HG02938 (cell line): Measurements from ENCODE around the gene XPNPEP1.
"Not testable (repeated sequence)": the region's sequence is repeated elsewhere in the genome, so short reads cannot be mapped to it uniquely, and the experiment has no call there.

Experiments used
- ATAC-seq: cut with Tn5 transposase; IDR thresholded peaks from one replicate; pipeline ENCODE4 v1.9.1; 2021; ENCODE audit warnings: mild to moderate bottlenecking, moderate library complexity; ENCODE audit not compliant: unreplicated experiment

Gene XPNPEP1

DNA sequence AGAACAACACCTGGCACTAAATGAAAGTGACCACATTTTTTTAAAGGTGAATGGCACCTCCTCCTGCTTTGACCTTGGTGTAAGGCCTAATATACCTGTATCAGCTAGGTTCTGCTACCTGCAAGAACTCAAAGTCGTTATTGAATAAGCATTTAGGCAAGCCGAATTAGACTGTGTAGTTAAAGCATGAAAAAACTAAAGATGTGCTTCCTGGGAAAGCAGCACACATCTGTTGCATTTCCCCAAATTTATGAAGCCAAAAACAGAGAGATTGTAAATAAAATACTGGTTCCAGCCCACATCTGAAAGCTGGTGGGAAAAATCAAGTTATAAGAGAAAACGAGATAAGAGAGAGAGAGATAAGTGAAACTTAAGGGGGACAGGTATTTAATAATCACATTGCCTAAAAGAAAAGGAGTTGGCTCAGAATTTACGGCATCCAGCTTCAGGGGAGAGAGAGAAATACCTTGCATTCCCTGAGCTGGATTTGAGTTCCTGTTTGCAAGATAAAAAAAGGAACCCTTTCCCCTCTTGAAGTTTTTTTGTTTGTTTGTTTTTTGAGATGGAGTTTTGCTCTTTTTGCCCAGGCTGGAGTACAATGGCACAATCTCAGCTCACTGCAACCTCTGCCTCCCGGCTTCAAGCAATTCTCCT is 1.8 kb upstream of the XPNPEP1 start:
- ATAC-seq = no peak

DNA sequence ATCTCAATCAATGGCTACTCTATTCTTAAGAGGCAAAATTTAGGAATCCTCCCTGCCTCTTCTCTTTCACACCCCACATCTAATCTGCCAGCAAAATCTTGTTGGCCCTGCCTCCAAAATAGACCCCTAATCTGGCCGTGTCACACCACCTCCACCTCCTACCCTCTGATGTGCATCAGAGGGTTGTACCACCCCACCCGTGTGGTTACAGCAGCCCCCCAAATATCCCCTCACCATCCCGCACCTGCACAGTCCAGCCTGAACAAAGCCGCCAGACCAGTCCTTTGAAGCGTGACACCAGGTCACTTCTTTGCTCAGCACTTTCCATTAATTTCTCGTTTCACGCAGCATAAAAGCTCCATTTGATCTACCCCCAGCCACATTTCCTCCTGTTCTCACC is 776 bp upstream of the XPNPEP1 start:
- no peak for ATAC-seq

DNA sequence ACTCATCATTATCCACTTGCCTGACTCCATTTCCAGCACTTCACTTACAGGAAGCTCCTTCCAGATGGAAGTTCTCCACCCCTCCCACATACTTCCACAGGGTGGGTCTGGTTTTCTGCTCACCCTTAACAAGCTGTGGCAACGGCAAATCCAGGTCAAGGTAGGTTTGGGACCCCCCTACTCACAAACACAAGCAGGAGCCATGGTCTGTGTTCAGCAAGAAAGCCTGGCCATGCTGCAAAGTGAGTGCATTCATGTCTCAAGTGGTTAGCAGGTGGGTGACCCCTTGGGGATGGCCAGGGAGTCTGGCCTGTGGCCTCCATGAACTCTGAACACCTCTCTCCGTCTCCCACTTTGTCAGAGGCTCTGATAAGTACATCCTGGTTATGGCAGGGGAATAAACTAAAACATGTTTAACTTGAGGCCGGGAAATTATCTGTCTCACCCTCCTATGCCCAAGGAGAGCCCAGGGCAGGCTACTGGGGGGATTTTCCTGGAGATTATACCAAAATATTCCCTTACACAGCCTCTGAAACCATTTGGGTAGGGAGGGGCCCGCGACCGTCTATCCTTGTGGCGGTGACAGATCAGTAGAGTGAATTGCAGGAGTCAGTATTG is 844 bp downstream of the XPNPEP1 start:
- no peak for ATAC-seq

DNA sequence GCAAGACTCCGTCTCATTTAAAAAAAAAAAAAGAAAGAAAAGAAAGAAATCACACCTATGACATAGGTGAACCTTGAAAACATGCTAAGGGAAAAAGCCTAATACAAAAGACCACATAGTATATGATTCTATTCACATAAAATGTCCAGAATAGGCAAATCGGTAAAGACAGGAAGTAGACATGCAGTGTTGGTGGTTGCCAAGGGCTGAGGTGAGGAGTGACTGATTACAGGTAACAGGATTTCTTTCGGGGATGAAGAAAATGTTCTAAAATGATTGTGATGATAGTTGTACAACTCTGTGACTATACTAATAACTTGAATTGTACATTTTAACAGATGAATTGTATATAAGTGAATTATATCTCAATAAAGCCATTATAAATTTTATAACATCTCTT is 3.3 kb downstream of the XPNPEP1 start:
- no peak for ATAC-seq

DNA sequence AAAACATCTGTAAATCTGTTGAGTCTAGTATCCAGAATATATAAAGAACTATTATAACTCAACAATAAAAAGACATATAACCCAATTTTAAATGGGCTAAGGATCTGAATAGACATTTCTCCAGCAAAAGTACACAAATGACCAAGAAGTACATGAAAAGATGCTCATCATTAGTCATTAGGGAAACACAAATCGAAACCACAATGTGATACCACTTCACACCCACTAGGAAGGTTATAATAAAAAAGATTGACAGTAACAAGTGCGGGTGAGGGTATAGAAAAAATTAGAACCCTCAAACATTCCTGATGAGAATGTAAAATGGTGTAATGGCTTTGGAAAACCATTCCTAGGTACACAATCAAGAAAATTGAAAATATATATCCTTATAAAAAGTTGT is 4.1 kb downstream of the XPNPEP1 start:
- no peak for ATAC-seq

DNA sequence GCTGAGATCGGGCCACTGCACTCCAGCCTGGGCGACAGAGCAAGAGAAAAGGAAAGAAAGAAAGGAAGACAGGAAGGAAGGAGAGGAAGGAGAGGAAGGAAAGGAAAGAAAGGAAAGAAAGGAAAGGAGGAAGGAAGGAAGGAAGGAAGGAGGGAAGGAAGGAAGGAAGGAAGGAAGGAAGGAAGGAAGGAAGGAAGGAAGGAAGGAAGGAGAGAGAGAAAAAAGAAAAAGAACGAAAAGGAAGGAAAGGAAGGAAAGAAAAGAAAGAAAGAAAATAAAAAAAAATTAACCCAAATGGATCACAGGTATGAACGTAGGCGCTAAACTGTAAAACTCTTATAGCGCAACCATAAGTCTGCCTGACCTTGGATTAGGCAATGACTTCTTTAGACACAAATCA is 4.6 kb downstream of the XPNPEP1 start:
- ATAC-seq = not testable (repeated sequence)

DNA sequence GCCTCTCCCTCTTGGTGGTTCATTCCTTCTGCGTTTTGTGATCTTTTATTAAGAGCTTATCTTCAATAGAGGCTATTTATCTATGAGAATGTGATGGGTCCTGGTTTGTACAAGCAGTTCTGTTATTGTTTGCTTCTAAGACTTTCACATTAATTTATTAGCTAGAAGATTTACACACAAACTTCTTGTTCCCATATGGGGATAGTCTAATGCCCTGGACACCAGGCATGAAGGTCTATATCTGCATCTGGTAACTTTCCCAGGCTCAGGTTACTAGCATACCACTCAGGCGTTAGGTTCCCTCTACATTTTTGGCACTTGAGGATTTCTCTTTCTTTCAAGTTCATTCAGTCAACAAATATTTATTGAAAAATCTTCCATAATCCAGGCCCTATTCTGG is 7.7 kb downstream of the XPNPEP1 start:
- ATAC-seq = no peak

DNA sequence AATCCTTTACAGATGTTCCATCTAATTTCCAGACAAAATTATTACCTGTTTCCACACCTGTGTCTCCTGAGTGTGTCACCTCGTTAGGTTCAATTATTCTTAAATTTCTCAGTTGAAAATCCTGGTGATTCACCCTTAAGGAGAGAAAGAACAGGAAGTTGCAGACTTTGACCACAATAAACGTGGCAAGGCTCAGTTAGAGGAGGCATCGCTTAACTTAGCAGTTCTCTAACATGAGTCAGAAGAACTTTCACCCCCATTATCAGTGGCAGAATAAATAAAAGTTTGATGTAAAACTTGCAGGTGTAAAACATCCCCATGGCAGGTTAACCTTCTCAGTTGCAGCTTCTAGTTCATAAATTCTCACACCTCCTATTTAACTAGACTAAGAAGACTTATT is 8.3 kb downstream of the XPNPEP1 start:
- no peak for ATAC-seq

DNA sequence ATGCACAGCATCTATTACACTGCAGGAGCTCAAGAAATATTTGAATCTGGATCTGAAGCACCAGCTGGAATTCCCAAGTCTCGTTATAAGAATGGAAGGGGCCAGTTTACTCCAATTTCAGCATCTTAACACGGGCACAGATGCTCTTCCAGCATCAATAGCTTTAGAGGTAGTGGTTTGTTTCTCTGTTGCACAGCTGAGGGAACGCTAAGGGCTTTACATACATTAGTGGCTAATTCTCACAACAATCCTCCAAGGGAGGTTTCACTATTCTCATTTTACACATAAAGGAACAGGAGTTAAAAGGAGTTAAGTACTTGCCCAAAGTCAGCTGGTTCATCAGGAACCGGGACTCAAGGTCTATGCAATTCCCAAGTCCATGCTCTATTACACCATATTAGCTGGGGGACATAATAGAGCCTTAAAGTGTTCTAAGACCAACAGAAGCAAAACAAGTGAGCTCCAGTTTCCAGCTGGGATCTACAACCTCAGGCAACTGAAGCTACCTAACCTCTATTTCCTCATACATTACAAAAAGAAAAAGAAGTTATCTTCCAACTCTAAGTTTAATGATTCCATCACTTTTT is 9.9 kb downstream of the XPNPEP1 start:
- ATAC-seq = no peak

DNA sequence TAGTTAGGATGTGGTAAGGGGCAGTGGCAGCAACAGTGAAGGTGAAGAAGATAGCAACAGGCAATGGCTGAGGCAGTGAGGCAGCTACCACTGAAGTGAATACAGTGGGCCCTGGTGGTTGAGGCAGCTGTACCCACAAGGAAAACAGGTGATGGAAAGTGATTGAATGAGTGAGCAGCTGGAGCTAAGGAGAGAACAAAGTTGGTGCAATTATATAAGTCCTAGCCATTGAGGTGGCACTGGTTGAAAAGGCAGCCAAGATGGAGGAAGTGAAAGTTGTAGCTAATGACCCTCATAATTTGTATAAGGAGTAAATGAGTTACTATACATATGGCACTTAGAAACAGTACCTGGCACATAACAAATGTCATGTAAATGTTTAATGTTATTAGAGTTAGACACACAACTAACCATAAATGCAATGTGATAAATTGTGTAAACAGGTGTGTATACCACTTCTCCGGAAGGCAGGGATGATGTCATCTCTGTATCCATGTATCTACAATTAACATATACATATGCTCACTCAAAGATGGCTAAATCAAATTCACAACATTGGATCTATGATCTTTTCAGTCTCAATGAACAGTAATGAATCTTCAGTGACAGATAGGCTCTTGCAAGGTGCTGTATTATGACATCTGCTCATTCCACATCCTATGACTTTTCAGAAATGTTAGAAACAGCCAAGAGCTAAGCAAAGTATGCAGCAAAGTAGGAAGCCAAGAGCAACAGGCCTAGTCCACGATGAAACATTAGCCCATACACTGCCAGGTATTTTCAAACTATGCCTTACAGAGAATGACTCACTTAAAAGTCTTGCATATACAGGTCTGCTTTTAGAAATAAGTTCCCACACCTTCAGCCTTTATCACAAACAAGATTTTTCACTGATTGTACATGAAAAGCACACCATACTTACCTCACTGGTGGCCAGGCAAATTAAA is 10.7 kb downstream of the XPNPEP1 start:
- ATAC-seq = peak; percentile 85

DNA sequence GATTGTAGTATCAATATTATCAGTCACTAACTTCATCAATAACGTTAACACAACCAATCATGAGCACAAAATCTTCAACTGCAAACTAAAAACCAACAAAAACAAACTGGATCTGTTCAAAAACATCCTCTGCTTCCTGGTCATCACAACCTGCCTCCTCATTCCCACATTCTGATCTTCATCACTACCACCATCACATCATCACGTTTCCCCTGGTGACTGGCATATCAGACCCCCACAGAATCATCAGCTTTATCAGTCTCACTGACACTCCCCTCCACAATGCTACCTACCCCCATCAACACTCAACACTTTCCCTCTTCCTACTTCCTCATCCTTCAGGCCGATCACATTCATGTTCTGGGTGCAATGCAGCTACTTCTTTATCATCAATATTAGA is 11.4 kb downstream of the XPNPEP1 start:
- no peak for ATAC-seq

DNA sequence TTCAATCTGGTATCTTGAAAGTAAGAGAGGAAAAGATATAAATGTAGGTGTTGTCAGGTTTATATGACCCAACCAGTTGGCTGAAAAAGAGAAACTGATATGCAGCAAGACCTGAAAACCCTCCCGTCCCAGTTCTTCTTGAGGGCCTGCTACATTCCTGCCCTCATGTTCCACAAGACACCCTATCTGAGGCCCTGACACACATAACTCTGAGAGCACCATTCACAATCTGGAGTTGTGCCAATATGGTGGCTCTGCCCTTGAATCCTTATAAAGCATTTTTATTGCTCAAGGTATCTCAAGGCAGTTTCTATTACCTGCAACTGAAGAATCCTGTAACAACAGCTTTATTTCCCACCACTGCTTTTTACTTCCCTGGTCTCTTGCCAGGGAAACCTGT is 17.0 kb downstream of the XPNPEP1 start:
- no peak for ATAC-seq

DNA sequence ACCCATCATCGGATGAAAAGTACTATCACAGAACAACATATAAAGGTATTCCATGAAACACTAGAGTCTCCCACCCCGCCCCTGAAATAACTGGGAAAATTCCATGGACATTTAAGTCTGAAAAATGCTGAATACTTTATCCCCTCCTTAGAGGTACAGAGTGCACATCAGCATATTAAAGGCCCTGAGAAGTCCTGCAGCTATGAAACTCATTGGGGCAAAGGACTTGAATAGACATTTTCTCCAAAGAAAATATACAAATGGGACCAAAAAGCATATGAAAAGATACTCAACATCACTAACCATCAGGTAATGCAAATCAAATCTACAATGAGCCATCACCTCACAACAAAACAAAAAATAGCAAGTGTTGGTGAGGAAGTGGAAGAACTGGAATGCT is 18.9 kb downstream of the XPNPEP1 start:
- ATAC-seq = no peak

DNA sequence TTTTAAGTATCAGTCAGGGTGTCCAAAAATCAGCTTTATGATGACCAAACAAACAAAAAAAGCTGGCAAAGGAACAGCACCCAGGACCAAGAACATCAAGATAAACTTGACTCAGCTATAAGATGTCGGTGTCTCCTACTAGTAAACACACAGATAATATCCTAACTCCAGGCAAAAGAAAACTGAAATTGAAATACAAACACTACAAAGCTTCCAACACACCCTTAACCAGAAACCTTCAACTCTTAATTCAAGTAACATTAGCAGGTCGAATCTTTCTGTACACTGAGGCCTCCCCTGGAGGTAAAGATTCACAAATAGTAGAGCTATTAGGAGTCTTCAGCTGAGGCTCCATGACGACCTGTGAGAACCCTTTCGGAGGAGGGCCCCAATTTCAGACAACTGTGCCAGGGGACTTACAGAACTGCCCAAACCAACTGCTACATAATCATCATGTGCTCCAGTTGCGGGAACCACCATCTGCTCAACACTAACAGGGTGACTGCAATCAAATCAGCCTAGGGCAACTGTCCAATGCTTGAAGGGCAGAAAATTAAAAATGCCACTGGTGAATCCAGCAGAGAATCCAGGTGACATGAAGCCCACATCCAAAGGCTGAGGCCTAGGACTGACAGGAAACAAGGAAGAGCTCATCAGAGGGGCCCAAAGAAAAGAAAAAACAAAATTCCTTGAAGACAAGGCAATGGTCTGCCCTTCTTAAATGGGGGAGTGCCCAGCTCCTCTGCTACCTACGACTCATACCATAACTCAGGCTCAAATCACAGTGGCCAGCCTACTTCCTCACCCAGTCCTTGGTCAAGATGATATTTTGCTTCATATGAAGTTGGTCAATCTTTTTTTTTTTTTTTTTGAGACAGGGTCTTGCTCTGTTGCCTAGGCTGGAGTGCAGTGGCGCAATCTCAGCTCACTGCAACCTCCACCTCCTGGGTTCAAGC is 20.0 kb downstream of the XPNPEP1 start:
- peak; percentile 50 for ATAC-seq

DNA sequence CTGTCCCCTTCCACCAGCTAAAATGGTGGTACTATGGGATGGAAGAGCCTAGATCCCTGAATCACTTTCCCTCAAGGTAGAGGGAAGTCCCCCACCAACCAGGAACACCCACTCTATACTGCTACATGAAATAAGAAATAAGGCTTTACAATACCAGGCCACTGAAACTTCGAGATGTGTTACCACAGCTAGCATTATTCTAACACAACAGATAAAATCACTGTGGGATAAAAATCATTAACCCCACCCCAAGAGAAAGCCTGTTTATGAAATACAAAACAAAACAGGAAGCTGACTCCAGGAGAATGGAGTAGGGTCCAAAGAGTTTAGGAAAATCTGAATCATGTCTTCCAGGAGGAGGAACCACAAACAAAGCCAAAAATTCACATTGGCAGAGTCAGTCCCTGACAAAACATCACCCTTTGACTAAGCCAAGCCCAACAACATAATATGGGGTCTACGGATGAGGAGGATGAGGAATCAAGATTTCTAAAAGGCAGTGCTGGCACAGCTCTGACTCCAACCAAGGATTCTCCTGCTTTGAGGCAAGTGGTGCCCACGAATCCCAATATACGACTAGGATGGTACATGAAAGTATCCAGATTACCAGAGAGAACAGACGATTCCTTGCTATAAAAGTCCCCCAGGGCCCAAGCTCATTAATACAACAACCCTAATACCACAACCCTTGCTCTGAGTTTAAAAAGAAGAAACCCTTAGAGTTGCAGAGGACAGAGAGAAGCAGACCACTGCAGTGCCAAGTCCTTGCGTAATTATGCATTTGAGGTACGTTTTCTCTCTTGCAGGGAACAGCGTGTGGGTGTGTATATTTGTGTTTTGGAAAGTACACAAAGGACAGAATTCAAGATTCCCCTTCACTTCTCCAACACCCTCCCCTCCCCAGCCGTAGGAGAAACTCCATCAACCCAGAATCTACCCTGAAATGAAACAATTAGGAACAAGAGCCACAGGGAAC is 23.7 kb downstream of the XPNPEP1 start:
- no peak for ATAC-seq

DNA sequence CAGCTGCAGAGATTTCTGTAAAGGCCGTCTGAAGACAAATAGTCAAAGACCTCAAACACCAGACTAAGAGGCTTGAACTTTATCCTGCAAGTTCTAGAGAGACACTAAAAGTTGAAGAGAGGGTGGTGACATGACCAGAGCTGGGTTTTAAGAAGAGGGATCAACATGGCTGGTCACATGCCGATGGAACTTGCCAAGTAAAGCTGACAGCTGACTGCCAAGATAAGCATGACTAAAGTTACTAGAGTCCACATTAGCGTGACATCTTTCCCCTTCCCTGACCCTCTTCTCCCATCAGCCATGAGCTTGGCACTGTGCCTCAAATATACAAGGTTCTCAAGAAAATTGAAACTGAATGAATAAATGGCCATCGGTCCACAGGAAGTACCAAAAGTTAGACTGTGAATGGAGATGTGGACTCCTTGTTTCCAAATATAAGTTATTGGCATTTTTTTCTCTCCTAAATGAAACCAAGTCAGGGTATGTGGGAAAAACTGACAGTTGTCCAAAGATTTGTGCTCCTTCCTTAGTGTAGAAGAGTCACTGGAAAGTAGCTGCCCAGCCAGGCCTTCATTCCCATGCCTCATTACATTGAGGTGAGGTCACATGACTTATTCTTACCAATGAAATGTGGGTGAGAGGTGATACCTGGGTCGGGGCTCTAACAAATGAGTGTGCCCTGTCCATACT is 24.5 kb downstream of the XPNPEP1 start:
- no peak for ATAC-seq

DNA sequence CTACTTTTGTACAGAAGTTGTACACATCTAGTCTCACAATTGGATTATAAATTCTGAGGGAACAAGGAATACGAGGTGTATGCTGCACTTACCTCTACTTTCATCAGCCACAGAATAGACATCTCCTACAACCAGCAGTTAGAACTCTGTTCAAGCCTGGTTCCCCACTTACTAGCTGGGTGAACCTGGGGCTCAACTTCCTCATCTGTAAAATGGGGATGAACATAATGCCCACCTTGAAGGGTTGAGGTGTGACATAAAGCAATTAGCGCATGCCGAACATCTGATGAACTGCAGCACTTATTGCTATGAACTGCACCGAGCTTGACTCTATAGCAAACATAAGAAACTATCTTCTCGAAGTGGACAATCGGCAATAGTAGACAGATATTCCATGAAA is 25.3 kb downstream of the XPNPEP1 start:
- no peak for ATAC-seq

DNA sequence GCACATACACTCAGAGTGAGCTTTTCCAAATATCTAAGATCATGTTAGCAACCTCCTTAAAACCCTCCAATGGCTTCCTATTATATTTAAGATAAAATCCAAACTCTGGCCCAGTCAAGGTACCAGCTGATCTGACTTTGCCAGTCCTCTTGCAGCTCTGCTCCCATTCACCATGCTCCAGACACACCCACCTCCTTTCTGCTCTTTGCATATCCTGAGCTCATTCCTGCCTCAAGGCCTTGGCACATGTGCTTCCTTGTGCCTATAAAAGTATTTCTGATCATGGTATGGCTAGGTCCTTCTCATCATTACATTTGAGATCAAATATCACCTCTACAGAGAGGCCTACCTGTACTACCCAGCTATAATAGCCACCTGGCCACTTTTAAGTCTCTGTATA is 27.5 kb downstream of the XPNPEP1 start:
- no peak for ATAC-seq
